Stimulated activated naive CD8-positive, alpha-beta T cell treated with anti-CD3 and anti-CD28 coated beads, Interleukin-15, Interleukin-2, amounts not matched to agents 100 ng/mL and 50 ng/mL, for 24 hours (primary cell): ENCODE data around the gene ZNF516.
"Not testable (repeated sequence)": the region's sequence is repeated elsewhere in the genome, so short reads cannot be mapped to it uniquely, and the experiment has no call there.

Experiments
- H3K27ac Mint-ChIP-seq: one replicate; pipeline ENCODE4 v1.8.0; 2021; ENCODE audit warnings: mild to moderate bottlenecking, mixed read lengths
- H3K27me3 Mint-ChIP-seq: one replicate; pipeline ENCODE4 v1.8.0; 2021; ENCODE audit warnings: mixed read lengths
- H3K36me3 Mint-ChIP-seq: one replicate; pipeline ENCODE4 v1.8.0; 2021; ENCODE audit warnings: low read depth, mixed read lengths
- H3K4me1 Mint-ChIP-seq: one replicate; pipeline ENCODE4 v1.8.0; 2021; ENCODE audit warnings: low read depth, mixed read lengths
- H3K4me3 Mint-ChIP-seq: one replicate; pipeline ENCODE4 v1.8.0; 2021; ENCODE audit warnings: mild to moderate bottlenecking, mixed read lengths
- H3K9me3 Mint-ChIP-seq: one replicate; pipeline ENCODE4 v1.8.0; 2021; ENCODE audit warnings: mixed read lengths

The ZNF516 gene

GRCh38 chr18:76487070-76487469, 8.0 kb downstream of the ZNF516 start:
- peaks cover 7% of the 10 kb centered on the region for H3K27me3 Mint-ChIP-seq
- H3K27ac Mint-ChIP-seq = no peak overlapping the region
- H3K9me3 Mint-ChIP-seq = no peaks in the 10 kb centered on the region
- H3K4me1 Mint-ChIP-seq = peaks cover 38% of the 10 kb centered on the region
- H3K36me3 Mint-ChIP-seq = peaks cover 3% of the 10 kb centered on the region
- H3K4me3 Mint-ChIP-seq = no peak overlapping the region

DNA sequence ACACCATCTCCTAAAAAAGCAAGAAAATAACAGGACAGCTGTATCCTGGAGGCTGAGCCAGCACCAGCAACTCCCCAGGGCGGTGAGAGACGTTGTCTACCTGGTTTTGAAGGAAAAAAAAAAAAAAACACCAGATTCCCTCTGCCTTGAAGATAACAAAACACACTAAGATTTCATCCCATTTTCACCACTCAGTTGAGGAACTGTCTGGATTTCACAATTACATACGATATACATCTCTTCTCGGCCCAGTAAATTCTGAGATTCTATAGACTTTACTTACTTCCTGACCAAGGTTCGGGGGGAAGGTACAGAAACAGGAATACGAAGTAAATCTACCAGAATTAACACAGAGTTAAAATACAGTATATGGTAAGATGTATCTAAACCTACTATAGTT, 8.5 kb downstream of the ZNF516 start:
- Mint-ChIP-seq H3K27ac (no peak overlapping the region), H3K36me3 (peaks cover 3% of the 10 kb centered on the region), H3K27me3 (peaks cover 7% of the 10 kb centered on the region), H3K4me3 (no peak overlapping the region), H3K9me3 (no peaks in the 10 kb centered on the region), H3K4me1 (peaks cover 37% of the 10 kb centered on the region)

GRCh38 chr18:76486038-76486437, 9.0 kb downstream of the ZNF516 start:
- H3K4me1 Mint-ChIP-seq = peaks cover 37% of the 10 kb centered on the region
- H3K4me3 Mint-ChIP-seq = no peak overlapping the region
- H3K36me3 Mint-ChIP-seq = peaks cover 3% of the 10 kb centered on the region
- H3K27me3 Mint-ChIP-seq = peaks cover 7% of the 10 kb centered on the region
- no peaks in the 10 kb centered on the region for H3K9me3 Mint-ChIP-seq
- H3K27ac Mint-ChIP-seq = no peak overlapping the region

- peaks cover 7% of the 10 kb centered on the region for H3K27me3 Mint-ChIP-seq
- H3K27ac Mint-ChIP-seq = no peak overlapping the region
- H3K4me1 Mint-ChIP-seq = peaks cover 27% of the 10 kb centered on the region
- no peak overlapping the region for H3K4me3 Mint-ChIP-seq
- H3K36me3 Mint-ChIP-seq = peaks cover 3% of the 10 kb centered on the region
- no peaks in the 10 kb centered on the region for H3K9me3 Mint-ChIP-seq
Measured at GRCh38 chr18:76484749-76485387, 10.2 kb downstream of the ZNF516 start.

- H3K4me1 Mint-ChIP-seq = peaks cover 23% of the 10 kb centered on the region
- H3K4me3 Mint-ChIP-seq = no peak overlapping the region
- no peaks in the 10 kb centered on the region for H3K27me3 Mint-ChIP-seq
- peaks cover 3% of the 10 kb centered on the region for H3K36me3 Mint-ChIP-seq
- H3K9me3 Mint-ChIP-seq = no peaks in the 10 kb centered on the region
- no peak overlapping the region for H3K27ac Mint-ChIP-seq
Measured at GRCh38 chr18:76483780-76484179, 11.3 kb downstream of the ZNF516 start.

DNA sequence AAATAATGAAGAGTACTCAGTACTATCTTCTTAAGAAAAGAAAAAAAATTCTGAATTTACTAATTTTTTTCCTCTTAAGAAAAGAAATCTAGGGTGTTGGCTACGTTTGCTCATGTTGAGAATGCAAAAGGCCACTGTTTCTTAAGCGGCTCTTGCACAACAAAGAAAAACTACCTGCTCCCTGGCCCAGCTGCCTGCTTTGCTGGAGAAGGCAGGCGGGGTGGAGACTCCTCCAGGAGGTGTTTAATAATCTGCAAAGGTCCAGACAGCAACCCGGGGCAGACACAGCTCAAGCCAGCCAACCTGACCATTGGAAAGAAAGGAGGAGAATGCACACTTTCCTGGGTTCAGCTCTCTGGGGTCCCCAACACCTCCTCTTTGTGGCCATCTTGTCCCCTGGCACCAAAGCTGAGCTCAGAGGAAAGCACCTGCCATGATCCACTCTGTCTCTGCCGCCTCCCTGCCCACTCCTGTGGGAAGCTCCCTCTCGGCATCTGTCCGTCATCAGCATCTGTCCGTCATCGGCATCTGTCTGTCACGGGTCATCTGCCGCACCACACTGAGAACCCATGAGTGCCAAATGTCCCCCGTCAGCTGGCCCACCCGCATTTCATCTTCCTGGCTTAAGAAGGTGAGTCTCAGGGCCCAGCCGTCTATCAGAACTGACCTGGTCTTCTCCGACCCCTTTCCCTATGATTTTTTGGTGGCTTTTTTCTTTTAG, 11.9 kb downstream of the ZNF516 start:
- H3K4me3 Mint-ChIP-seq = no peak overlapping the region
- H3K4me1 Mint-ChIP-seq = peaks cover 23% of the 10 kb centered on the region
- H3K27ac Mint-ChIP-seq = no peak overlapping the region
- no peaks in the 10 kb centered on the region for H3K27me3 Mint-ChIP-seq
- H3K9me3 Mint-ChIP-seq = no peaks in the 10 kb centered on the region
- peaks cover 3% of the 10 kb centered on the region for H3K36me3 Mint-ChIP-seq

GRCh38 chr18:76482267-76482666, 12.8 kb downstream of the ZNF516 start:
- Mint-ChIP-seq H3K9me3 (no peaks in the 10 kb centered on the region), H3K27me3 (no peaks in the 10 kb centered on the region), H3K36me3 (peaks cover 6% of the 10 kb centered on the region), H3K4me3 (no peak overlapping the region), H3K27ac (no peak overlapping the region), H3K4me1 (peaks cover 32% of the 10 kb centered on the region)

GRCh38 chr18:76480913-76481312, 14.1 kb downstream of the ZNF516 start:
- H3K4me1 Mint-ChIP-seq = peaks cover 36% of the 10 kb centered on the region
- no peak overlapping the region for H3K27ac Mint-ChIP-seq
- no peaks in the 10 kb centered on the region for H3K27me3 Mint-ChIP-seq
- peaks cover 6% of the 10 kb centered on the region for H3K36me3 Mint-ChIP-seq
- no peak overlapping the region for H3K4me3 Mint-ChIP-seq
- H3K9me3 Mint-ChIP-seq = no peaks in the 10 kb centered on the region

DNA sequence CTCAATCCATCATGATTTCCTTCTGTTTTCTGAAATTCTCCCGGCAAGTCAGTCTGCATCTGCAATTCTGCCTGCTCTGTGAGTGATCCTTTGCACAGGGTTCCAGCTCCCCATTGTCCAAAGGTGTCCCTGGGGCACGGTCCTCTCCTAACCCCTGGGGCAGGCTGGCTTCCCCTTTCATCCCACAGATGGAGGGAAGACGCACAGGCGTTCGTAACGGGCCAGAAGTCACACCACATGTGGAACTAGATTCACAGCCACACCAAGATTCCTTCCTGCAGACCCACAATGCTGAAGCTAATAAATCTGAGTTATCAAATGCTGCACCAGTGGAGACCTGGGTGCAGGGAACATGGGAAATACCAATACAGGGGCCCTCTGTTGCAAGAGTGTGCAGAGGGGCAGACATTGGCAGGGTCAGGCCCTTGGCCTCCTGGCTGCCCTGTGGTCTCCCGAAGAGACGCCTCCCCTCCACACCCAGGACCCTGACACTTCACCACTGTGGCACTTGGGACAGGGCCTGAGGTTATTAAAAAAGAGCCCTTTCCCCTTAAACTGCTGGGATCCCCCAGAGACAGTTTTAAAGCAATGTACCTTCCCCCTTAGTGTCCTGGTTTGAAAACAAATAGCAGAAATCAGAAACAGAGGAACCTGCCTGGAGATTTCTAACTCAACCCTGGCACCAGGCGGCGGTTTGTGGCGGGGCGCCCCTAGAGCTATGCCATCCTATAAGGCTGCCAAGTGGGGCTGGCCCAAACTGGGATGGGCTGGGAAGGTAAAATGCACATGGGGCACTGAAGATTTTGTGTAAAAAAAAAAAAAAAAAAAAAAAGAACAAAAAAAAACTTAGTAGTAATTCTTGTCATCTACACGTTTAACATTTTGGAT, 15.4 kb downstream of the ZNF516 start:
- Mint-ChIP-seq H3K27me3 (no peaks in the 10 kb centered on the region), H3K4me3 (no peak overlapping the region), H3K9me3 (no peaks in the 10 kb centered on the region), H3K36me3 (peaks cover 6% of the 10 kb centered on the region), H3K27ac (no peak overlapping the region), H3K4me1 (peaks cover 39% of the 10 kb centered on the region)

DNA sequence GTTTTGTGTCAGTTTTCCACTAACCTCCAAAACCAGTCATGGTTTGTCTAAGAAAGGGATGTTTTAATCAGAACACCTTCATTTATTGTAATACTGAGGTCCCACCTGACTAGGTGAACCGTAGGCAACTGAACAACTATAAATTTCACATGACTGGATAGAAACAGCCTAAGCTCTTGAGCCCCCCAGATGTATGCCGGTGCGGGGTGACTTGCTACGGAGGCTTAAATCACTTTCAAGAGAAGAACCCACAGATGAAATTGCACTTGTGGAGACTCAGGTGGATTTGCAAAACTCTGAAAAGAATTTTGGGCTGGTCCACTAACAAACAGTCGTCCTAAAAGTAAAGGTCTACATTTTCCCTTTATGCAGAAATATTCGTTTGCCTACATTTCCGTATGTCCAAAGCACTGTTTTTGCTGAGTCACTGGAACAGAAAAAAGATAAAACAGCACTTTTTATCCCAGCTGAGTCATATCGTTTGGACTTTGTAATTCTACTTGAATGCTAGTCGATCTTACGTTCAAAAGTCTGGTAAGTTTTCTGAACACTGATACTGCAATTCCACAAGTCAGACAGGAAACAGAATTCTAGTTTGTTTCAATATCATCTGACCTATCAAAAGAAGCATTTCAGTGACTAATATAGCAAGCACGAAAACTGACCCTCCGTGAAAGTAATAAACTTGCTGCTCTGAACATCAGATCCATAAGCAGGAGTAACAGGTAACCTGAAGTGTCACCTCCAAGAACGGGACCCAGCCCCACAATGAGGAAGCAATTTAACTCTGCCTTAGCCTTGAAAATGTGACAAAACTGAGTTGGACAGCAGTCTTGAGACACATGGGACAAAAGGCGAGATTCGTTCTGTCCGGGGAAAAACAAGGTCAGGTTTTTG, 18.1 kb downstream of the ZNF516 start:
- no peaks in the 10 kb centered on the region for H3K9me3 Mint-ChIP-seq
- H3K4me1 Mint-ChIP-seq = peaks cover 47% of the 10 kb centered on the region
- no peaks in the 10 kb centered on the region for H3K27me3 Mint-ChIP-seq
- H3K27ac Mint-ChIP-seq = no peak overlapping the region
- peaks cover 3% of the 10 kb centered on the region for H3K36me3 Mint-ChIP-seq
- H3K4me3 Mint-ChIP-seq = peak overlapping the region; percentile 60

GRCh38 chr18:76475450-76476194, 19.4 kb downstream of the ZNF516 start:
- Mint-ChIP-seq H3K27ac (no peak overlapping the region), H3K9me3 (no peaks in the 10 kb centered on the region), H3K27me3 (no peaks in the 10 kb centered on the region), H3K4me3 (no peak overlapping the region), H3K36me3 (peaks cover 3% of the 10 kb centered on the region), H3K4me1 (peaks cover 47% of the 10 kb centered on the region)

GRCh38 chr18:76474824-76475223, 20.2 kb downstream of the ZNF516 start:
- H3K27me3 Mint-ChIP-seq = no peaks in the 10 kb centered on the region
- no peak overlapping the region for H3K27ac Mint-ChIP-seq
- H3K9me3 Mint-ChIP-seq = no peaks in the 10 kb centered on the region
- no peak overlapping the region for H3K4me3 Mint-ChIP-seq
- H3K4me1 Mint-ChIP-seq = peaks cover 47% of the 10 kb centered on the region
- peaks cover 3% of the 10 kb centered on the region for H3K36me3 Mint-ChIP-seq

DNA sequence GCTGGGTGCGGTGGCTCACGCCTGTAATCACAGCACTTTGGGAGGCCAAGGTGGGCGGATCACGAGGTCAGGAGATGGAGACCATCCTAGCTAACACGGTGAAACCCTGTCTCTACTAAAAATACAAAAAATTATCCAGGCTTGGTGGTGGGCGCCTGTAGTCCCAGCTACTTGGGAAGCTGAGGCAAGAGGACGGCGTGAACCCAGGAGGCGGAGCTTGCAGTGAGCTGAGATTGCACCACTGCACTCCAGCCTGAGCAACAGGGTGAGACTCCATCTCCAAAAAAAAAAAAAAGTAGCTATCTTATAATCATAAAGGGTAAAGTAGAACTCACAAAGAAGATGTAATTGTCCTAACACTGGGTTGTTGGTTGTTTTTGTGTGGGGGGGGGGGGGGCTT, 21.5 kb downstream of the ZNF516 start:
- H3K27ac Mint-ChIP-seq, H3K27me3 Mint-ChIP-seq, H3K36me3 Mint-ChIP-seq, H3K4me3 Mint-ChIP-seq, H3K9me3 Mint-ChIP-seq: not testable (repeated sequence)
- H3K4me1 Mint-ChIP-seq = peaks cover 54% of the 10 kb centered on the region

GRCh38 chr18:76472829-76473228, 22.2 kb downstream of the ZNF516 start:
- Mint-ChIP-seq H3K27me3 (no peaks in the 10 kb centered on the region), H3K4me1 (peaks cover 58% of the 10 kb centered on the region), H3K27ac (no peak overlapping the region), H3K36me3 (peaks cover under 1% of the 10 kb centered on the region), H3K4me3 (no peak overlapping the region), H3K9me3 (no peaks in the 10 kb centered on the region)
